NCI-H187 (cell line): ENCODE measurements around the gene PTPRD.

Experiments used
- DNase-seq, 2 experiments: peaks; one replicate each; lab custom pipeline; 2025; lab: John Stamatoyannopoulos, UW

PTPRD gene

GRCh38 chr9:8576741-8577140 lies 2036.1 kb downstream of the PTPRD start:
- no peak for DNase-seq

- no peak for DNase-seq
Observed at GRCh38 chr9:8574846-8575245, 2038.0 kb downstream of the PTPRD start.

GRCh38 chr9:8572209-8572608 lies 2040.6 kb downstream of the PTPRD start:
- DNase-seq, result no peak

- no peak for DNase-seq
Observed at GRCh38 chr9:8571643-8572042, 2041.2 kb downstream of the PTPRD start.

- DNase-seq, result peak in 1 of 2 experiments; percentile 11
Observed at GRCh38 chr9:8570776-8571175, 2042.0 kb downstream of the PTPRD start.

- no peak for DNase-seq
Observed at GRCh38 chr9:8569823-8570222, 2043.0 kb downstream of the PTPRD start.

- DNase-seq, result no peak
Observed at GRCh38 chr9:8567963-8568579, 2044.7 kb downstream of the PTPRD start.

GRCh38 chr9:8564960-8565359 lies 2047.8 kb downstream of the PTPRD start:
- DNase-seq, result no peak

- DNase-seq, result no peak
Observed at GRCh38 chr9:8560560-8561525, 2052.0 kb downstream of the PTPRD start.

GRCh38 chr9:8558176-8558575 lies 2054.6 kb downstream of the PTPRD start:
- DNase-seq, result no peak

GRCh38 chr9:8555762-8556500 lies 2056.9 kb downstream of the PTPRD start:
- no peak for DNase-seq

- no peak for DNase-seq
Observed at GRCh38 chr9:8553444-8553843, 2059.4 kb downstream of the PTPRD start.

GRCh38 chr9:8552732-8553131 lies 2060.1 kb downstream of the PTPRD start:
- DNase-seq, result no peak

- DNase-seq, result no peak
Observed at GRCh38 chr9:8549214-8549613, 2063.6 kb downstream of the PTPRD start.

GRCh38 chr9:8543219-8543618 lies 2069.6 kb downstream of the PTPRD start:
- DNase-seq, result no peak

GRCh38 chr9:8542537-8542936 lies 2070.3 kb downstream of the PTPRD start:
- no peak for DNase-seq

- no peak for DNase-seq
Observed at GRCh38 chr9:8539681-8540197, 2073.1 kb downstream of the PTPRD start.

GRCh38 chr9:8536845-8537244 lies 2076.0 kb downstream of the PTPRD start:
- DNase-seq, result no peak

- no peak for DNase-seq
Observed at GRCh38 chr9:8534828-8535227, 2078.0 kb downstream of the PTPRD start.

GRCh38 chr9:8533681-8534080 lies 2079.1 kb downstream of the PTPRD start:
- DNase-seq, result no peak

GRCh38 chr9:8531826-8532415 lies 2080.9 kb downstream of the PTPRD start:
- no peak for DNase-seq

- no peak for DNase-seq
Observed at GRCh38 chr9:8521112-8521511, 2091.7 kb downstream of the PTPRD start.
